GM12892 (cell line): ENCODE results near the gene MPV17L2.

Experiments
- POLR2A ChIP-seq: IDR thresholded peaks from 2 replicates; pipeline ENCODE4 v1.6.1; 2011; ENCODE audit warnings: low read depth, low read length, control low read depth
- POLR2AphosphoS5 ChIP-seq: IDR thresholded peaks from 2 replicates; pipeline ENCODE4 v1.6.1; 2011; ENCODE audit warnings: low read depth, low read length, control low read depth
- TAF1 ChIP-seq: IDR thresholded peaks from 2 replicates; pipeline ENCODE4 v1.6.1; 2011; ENCODE audit warnings: low read depth, mild to moderate bottlenecking, control low read depth, low read length, borderline replicate concordance

DNA sequence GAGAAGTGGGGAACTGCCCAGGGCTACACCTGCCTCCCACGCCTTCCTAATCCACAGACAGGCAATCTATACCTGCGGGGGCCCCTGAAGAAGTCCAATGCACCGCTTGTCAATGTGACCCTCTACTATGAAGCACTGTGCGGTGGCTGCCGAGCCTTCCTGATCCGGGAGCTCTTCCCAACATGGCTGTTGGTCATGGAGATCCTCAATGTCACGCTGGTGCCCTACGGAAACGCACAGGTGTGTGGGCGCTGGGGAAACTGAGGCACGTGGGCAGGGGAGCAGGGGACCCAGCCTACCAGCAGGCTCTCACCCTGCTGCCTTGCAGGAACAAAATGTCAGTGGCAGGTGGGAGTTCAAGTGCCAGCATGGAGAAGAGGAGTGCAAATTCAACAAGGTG is 18.0 kb upstream of the MPV17L2 start:
- no peak; the same call in 1 of the 2 replicates for TF ChIP-seq POLR2A
- TF ChIP-seq TAF1 = no peak
- TF ChIP-seq POLR2AphosphoS5 = no peak
